Neural crest cell (in vitro differentiated cells): ENCODE results near the gene CYP4B1. TPM values are rescaled to one million over a fixed set of nuclear protein-coding genes. Genes with fewer than 3 reads are reported as not detected.

Source experiments
- DNase-seq: peaks from one replicate; pipeline ENCODE4 v3.0.0; 2021; ENCODE audit warnings: low read depth, mixed read lengths, low spot score
- H3K27ac Mint-ChIP-seq: one replicate; pipeline ENCODE4 v1.8.0; 2021; ENCODE audit warnings: mild to moderate bottlenecking, mixed read lengths; ENCODE audit not compliant: unreplicated experiment
- H3K27me3 Mint-ChIP-seq: 2 replicates; pipeline ENCODE4 v1.8.0; 2021; ENCODE audit warnings: low read depth, mild to moderate bottlenecking, mixed read lengths
- H3K36me3 Mint-ChIP-seq: 2 replicates; pipeline ENCODE4 v1.8.0; 2021; ENCODE audit warnings: low read depth, mild to moderate bottlenecking, mixed read lengths
- H3K4me1 Mint-ChIP-seq: 2 replicates; pipeline ENCODE4 v1.8.0; 2021; ENCODE audit warnings: mixed read lengths
- H3K4me3 Mint-ChIP-seq: one replicate; pipeline ENCODE4 v1.8.0; 2021; ENCODE audit warnings: mild to moderate bottlenecking, mixed read lengths
- H3K9me3 Mint-ChIP-seq: 2 replicates; pipeline ENCODE4 v1.8.0; 2021; ENCODE audit warnings: mixed read lengths
- total RNA-seq: library from RNA; stranded (reverse); gene quantifications from 2 replicates; pipeline ENCODE4 v1.2.1, GENCODE V29; 2021
- TF ChIP-seq, protein P1 (sequence below): fragments of 200-600 bp; sonication (generic); conservative IDR thresholded peaks from 2 replicates; pipeline ENCODE4 v1.5.0; 2021; ENCODE audit warnings: antibody characterized with exemption, mild to moderate bottlenecking

The CYP4B1 gene
- total RNA-seq, 1 donor from 2014 or later = not detected

- H3K36me3 Mint-ChIP-seq = no peaks in the 10 kb centered on the region
- H3K4me3 Mint-ChIP-seq = no peak overlapping the region
- no peaks in the 10 kb centered on the region for H3K27me3 Mint-ChIP-seq
- TF ChIP-seq, protein P1, sequence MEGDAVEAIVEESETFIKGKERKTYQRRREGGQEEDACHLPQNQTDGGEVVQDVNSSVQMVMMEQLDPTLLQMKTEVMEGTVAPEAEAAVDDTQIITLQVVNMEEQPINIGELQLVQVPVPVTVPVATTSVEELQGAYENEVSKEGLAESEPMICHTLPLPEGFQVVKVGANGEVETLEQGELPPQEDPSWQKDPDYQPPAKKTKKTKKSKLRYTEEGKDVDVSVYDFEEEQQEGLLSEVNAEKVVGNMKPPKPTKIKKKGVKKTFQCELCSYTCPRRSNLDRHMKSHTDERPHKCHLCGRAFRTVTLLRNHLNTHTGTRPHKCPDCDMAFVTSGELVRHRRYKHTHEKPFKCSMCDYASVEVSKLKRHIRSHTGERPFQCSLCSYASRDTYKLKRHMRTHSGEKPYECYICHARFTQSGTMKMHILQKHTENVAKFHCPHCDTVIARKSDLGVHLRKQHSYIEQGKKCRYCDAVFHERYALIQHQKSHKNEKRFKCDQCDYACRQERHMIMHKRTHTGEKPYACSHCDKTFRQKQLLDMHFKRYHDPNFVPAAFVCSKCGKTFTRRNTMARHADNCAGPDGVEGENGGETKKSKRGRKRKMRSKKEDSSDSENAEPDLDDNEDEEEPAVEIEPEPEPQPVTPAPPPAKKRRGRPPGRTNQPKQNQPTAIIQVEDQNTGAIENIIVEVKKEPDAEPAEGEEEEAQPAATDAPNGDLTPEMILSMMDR = no peak
- H3K4me1 Mint-ChIP-seq = no peaks in the 10 kb centered on the region
- DNase-seq = no peak
- no peak overlapping the region for H3K27ac Mint-ChIP-seq
- peaks cover 6% of the 10 kb centered on the region for H3K9me3 Mint-ChIP-seq
Measured at GRCh38 chr1:46812996-46813857, 14.4 kb downstream of the CYP4B1 start.

GRCh38 chr1:46813858-46814396 is 15.1 kb downstream of the CYP4B1 start:
- no peak for DNase-seq
- H3K9me3 Mint-ChIP-seq = peaks cover 6% of the 10 kb centered on the region
- H3K4me1 Mint-ChIP-seq = no peaks in the 10 kb centered on the region
- TF ChIP-seq, protein P1 = no peak
- no peak overlapping the region for H3K4me3 Mint-ChIP-seq
- H3K36me3 Mint-ChIP-seq = no peaks in the 10 kb centered on the region
- no peak overlapping the region for H3K27ac Mint-ChIP-seq
- H3K27me3 Mint-ChIP-seq = no peaks in the 10 kb centered on the region

DNA sequence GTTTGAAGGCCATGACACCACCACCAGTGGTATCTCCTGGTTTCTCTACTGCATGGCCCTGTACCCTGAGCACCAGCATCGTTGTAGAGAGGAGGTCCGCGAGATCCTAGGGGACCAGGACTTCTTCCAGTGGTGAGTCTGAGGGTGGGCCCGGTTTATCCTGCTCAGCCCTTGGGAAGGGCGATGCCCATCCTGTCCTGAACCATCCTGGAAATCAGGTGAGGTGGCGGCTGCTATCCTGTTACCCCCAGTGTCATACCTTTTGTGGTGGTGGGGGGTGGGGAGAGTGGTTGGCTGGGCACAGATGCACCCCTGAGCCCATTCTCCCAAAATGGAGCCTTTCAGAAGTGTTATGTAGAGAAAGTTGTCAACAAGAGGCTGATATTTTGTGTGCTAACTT is 16.3 kb downstream of the CYP4B1 start:
- Mint-ChIP-seq H3K4me3 (no peak overlapping the region), H3K36me3 (no peaks in the 10 kb centered on the region), H3K27ac (no peak overlapping the region), H3K9me3 (peaks cover 3% of the 10 kb centered on the region), H3K27me3 (peaks cover 2% of the 10 kb centered on the region), H3K4me1 (no peaks in the 10 kb centered on the region)
- no peak for DNase-seq
- TF ChIP-seq, protein P1 = no peak

- Mint-ChIP-seq H3K4me1 (no peaks in the 10 kb centered on the region), H3K9me3 (no peaks in the 10 kb centered on the region), H3K36me3 (no peaks in the 10 kb centered on the region), H3K27ac (no peak overlapping the region), H3K4me3 (no peak overlapping the region), H3K27me3 (peaks cover 2% of the 10 kb centered on the region)
- DNase-seq = no peak
- TF ChIP-seq, protein P1 = no peak
Measured at GRCh38 chr1:46816930-46817329, 18.1 kb downstream of the CYP4B1 start.

- no peaks in the 10 kb centered on the region for H3K36me3 Mint-ChIP-seq
- TF ChIP-seq, protein P1 = no peak
- peaks cover 7% of the 10 kb centered on the region for H3K27me3 Mint-ChIP-seq
- H3K9me3 Mint-ChIP-seq = no peaks in the 10 kb centered on the region
- DNase-seq = no peak
- H3K4me3 Mint-ChIP-seq = no peak overlapping the region
- no peak overlapping the region for H3K27ac Mint-ChIP-seq
- no peaks in the 10 kb centered on the region for H3K4me1 Mint-ChIP-seq
Measured at GRCh38 chr1:46817814-46818213, 19.0 kb downstream of the CYP4B1 start.
